GM12864 (cell line): Measurements from ENCODE around the gene PLA2G5.

Experiments
- DNase-seq: peaks from one replicate; pipeline ENCODE4 v3.0.0-alpha.2; 2011; ENCODE audit warnings: low read depth
- H3K4me3 ChIP-seq: 2 replicates; pipeline ENCODE4 v1.5.1; 2011; ENCODE audit warnings: mild to moderate bottlenecking, low read depth, low read length, control low read depth
- CTCF ChIP-seq: IDR thresholded peaks from 2 replicates; pipeline ENCODE4 v1.5.1; 2011; ENCODE audit warnings: low read depth, mild to moderate bottlenecking, moderate library complexity, low read length, control low read depth, inconsistent platforms; ENCODE audit errors: missing control alignments

Gene PLA2G5

GRCh38 chr1:20096840-20097447, 26.9 kb downstream of the PLA2G5 start:
- no peak for TF ChIP-seq CTCF
- no peak for DNase-seq
- H3K4me3 ChIP-seq = no peak overlapping the region

DNA sequence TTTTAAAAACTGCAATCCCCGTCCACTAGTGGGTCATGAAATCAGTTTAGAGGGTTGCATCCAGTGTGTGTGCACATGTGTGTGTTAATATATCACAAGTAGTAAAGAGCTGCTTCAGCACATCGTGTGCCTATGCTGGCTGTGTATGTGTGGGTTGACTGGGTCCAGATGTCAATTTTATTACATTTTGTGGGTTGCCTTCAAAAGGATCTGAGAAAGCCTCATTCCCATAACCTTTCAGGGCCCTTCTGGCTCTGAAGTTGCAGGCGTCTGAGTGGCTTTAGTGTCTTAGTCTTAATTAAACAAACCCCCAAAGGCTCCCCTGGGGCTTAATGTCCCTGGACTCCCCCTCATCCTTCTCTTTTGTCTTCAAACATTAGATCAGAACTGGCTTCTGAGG, 29.5 kb downstream of the PLA2G5 start:
- no peak for DNase-seq
- no peak for TF ChIP-seq CTCF
- H3K4me3 ChIP-seq = no peak overlapping the region

DNA sequence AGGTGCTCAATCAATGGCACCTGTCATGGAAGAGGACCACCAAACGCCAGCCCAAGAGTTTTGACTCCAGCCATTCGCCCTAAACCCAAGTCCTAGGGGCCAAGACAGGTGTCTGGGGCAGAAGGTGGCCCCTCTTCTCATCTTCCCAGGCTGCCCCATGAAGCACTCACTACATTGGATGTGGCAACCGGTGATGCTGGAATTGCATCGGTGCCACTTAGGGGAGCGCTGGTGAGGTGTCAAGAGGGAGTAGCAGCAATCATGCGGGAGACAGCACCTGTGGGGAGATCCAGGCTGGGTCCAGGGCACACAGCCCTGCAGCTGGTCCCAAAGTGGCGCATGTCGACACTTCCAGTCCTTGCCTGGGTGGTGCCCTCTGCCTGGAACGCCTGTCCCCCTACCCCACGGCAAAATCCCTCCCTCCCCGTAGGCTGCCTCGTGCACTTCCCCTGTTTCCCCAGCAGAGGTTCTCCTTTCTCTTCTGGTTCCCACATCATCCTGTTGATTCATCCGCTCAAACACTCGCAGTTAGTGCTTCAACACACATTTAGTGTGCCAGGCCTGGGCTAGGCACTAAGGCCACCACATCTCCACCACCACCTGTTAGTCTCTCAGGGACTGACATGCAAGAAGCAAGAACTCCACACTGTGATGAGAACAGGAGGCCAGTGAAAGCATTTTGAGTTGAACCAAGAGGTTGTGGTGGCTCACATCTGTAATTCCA, 30.8 kb downstream of the PLA2G5 start:
- H3K4me3 ChIP-seq = no peak overlapping the region
- no peak for DNase-seq
- peak; percentile 86 for TF ChIP-seq CTCF

- DNase-seq = no peak
- no peak overlapping the region for H3K4me3 ChIP-seq
- TF ChIP-seq CTCF = no peak
These were observed 32.9 kb downstream of the PLA2G5 start for GRCh38 chr1:20102875-20103274.

DNA sequence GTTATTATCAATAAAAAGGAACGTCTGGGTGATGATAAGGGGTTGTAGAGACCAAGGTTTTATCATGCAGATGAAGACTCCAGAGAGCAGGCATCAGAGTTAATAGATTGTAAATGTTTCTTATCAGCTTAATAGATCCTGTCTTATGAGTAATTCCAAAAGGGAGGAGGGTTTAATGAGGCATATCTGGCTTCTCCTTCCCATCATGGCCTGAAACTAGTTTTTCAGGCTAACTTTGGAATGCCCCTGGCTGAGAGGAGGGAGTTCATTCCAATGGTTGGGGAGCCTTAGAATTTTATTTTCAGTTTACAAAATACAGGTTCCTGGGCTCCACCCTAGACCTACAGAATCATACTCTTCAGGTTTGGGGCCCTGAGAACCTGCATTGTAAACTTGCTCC, 35.9 kb downstream of the PLA2G5 start:
- no peak for DNase-seq
- TF ChIP-seq CTCF = no peak
- no peak overlapping the region for H3K4me3 ChIP-seq

DNA sequence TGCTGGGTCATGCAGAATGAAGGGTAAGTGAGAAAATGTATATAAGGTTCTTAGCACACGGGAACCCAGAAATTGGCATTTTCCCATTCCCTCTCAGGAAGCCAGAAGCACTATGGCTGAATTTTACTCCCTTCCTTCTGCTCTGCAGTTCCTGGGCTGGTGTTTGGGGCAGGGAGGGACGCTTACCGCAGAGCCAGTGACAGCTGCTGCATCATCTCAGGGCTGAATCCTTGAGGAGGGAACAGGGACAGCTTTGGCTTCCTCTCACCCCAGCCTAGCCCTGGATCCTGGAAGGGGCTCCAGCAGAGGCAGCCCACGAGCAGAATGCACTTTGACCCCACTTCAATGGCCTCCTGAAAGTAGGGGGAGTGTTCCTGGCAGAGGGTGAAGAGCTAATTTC, 37.4 kb downstream of the PLA2G5 start:
- DNase-seq = no peak
- H3K4me3 ChIP-seq = no peak overlapping the region
- no peak for TF ChIP-seq CTCF

- H3K4me3 ChIP-seq = no peak overlapping the region
- no peak for TF ChIP-seq CTCF
- no peak for DNase-seq
These were observed 37.8 kb downstream of the PLA2G5 start for GRCh38 chr1:20107796-20108195.
